Right lobe of liver (tissue), 6 donors: ENCODE results near the gene XNDC1N. TPM values are rescaled to one million over a fixed set of nuclear protein-coding genes. Genes with fewer than 3 reads are reported as not detected.

Source experiments
- ATAC-seq, 4 donors: fragments of 200-7000 bp; cut with Tn5 transposase; one replicate each; pipeline ENCODE4 v1.9.1; 2020; ENCODE audit warnings: mild to moderate bottlenecking in 4 of 4, moderate library complexity in 4 of 4
- DNase-seq, 3 donors: peaks; one replicate each; pipeline ENCODE4 v3.0.0-alpha.2; 2020
- H3K27ac ChIP-seq, 3 donors: fragments of 200-600 bp; one replicate each; pipeline ENCODE4 v1.8.0; 2022
- H3K27me3 ChIP-seq, 2 donors: fragments of 200-600 bp; one replicate each; pipeline ENCODE4 v1.8.0; 2022
- H3K36me3 ChIP-seq, 4 donors: fragments of 200-600 bp; sonication (generic) in 1 of 4; one replicate each; pipeline versions ENCODE4 v1.5.1 to v1.8.0; 2017 to 2022; ENCODE audit warnings: control low read depth in 1 of 4
- H3K4me1 ChIP-seq, 4 donors: fragments of 200-600 bp; sonication (generic) in 1 of 4; one replicate each; pipeline versions ENCODE4 v1.5.1 to v1.8.0; 2017 to 2022; ENCODE audit warnings: control low read depth in 1 of 4
- H3K4me3 ChIP-seq, 3 donors: fragments of 200-600 bp; one replicate each; pipeline ENCODE4 v1.8.0; 2022
- H3K9me3 ChIP-seq, 4 donors: fragments of 200-600 bp; sonication (generic) in 1 of 4; one replicate each; pipeline versions ENCODE4 v1.5.1 to v1.8.0; 2017 to 2022; ENCODE audit warnings: control low read depth in 1 of 4
- POLR2A ChIP-seq: fragments of 450-650 bp; IDR thresholded peaks from one replicate; pipeline ENCODE4 v1.6.1; 2017; ENCODE audit warnings: antibody characterized with exemption, mild to moderate bottlenecking
- WGBS: methylation state at CpG from one replicate; pipeline ENCODE4 v1.1.6; 2018; ENCODE audit warnings: low coverage, low lambda C conversion rate; ENCODE audit not compliant: insufficient coverage; ENCODE audit errors: missing lambda C conversion rate; 5-methylcytosine and 5-hydroxymethylcytosine counted together
- intact Hi-C, 2 donors: fragments of 100-400 bp; cut with DNase I; formaldehyde crosslinking; loops; one replicate each; pipeline versions ENCODE4 v1.11.2 to v1.14.1; 2022
- total RNA-seq, 6 experiments: library from RNA; depleted of rRNA in 2 of 6; stranded (reverse); fragments of >200 nt in 2 of 6; fragmentation: NEBNext Ultra II Directional in 3 of 6; extraction: Animal tissue kit (Norgen Biotek cat#: 25700) in 3 of 6; gene quantifications; one replicate each; pipeline versions ENCODE4 v1.1.0 to v1.2.4, GENCODE V29; 2016 to 2023
- TF ChIP-seq, protein P1 (sequence below), 4 donors: fragments of 200-600 bp in 3 of 4; fragments of 450-650 bp in 1 of 4; IDR thresholded peaks; one replicate each; pipeline versions ENCODE4 v1.5.1 to v1.8.0; 2016 to 2022; ENCODE audit warnings: antibody characterized with exemption in 4 of 4, mild to moderate bottlenecking in 2 of 4
- donor health status: DM: no; HTN: yes; CAD: no.
- donor health status: DM: no; HTN: no; CAD: no.
- donor health status: DM: no; HTN: no; CAD: no.
- donor health status: DM: no; HTN: yes; CAD: no.
- donor health status: DM: no; HTN: yes; CAD: no.

The XNDC1N gene
- total RNA-seq, 6 experiments from 2014 or later = 0.74 to 4.1 (median 2.2) TPM

DNA sequence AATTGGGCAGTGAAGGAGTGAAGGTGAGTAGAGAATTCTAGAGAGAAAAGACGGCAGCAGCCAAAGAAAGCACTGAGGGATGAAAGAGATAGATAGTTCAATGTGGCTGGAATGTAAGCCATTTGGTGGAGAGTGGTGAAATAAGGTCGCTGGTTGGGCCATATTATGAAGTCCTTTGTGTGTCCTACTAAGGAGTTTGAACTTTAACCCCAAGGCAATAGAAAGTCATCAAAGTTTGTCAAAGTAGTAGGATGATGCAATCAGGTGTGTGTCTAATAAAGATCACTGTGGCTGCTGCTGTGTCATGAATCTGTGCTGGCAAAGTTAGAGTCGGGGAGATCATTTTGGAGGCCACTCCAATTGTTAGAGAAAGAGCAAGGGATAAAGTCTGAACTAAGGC is 19.1 kb upstream of the XNDC1N start:
- intact Hi-C loops = no loop called here
- no peak overlapping the region for H3K4me3 ChIP-seq
- TF ChIP-seq, protein P1, sequence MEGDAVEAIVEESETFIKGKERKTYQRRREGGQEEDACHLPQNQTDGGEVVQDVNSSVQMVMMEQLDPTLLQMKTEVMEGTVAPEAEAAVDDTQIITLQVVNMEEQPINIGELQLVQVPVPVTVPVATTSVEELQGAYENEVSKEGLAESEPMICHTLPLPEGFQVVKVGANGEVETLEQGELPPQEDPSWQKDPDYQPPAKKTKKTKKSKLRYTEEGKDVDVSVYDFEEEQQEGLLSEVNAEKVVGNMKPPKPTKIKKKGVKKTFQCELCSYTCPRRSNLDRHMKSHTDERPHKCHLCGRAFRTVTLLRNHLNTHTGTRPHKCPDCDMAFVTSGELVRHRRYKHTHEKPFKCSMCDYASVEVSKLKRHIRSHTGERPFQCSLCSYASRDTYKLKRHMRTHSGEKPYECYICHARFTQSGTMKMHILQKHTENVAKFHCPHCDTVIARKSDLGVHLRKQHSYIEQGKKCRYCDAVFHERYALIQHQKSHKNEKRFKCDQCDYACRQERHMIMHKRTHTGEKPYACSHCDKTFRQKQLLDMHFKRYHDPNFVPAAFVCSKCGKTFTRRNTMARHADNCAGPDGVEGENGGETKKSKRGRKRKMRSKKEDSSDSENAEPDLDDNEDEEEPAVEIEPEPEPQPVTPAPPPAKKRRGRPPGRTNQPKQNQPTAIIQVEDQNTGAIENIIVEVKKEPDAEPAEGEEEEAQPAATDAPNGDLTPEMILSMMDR (IDR thresholded peaks at IDR 0.05) = no peak
- no peak for TF ChIP-seq POLR2A
- no peaks in the 10 kb centered on the region for H3K36me3 ChIP-seq
- DNase-seq = peak in 1 of 3 donors; percentile 72
- H3K4me1 ChIP-seq = peaks cover 0 to 35% (median 14%) of the 10 kb centered on the region in 4 donors
- 21% methylated on average over 3 of the region's 3 CpGs for WGBS
- no peaks in the 10 kb centered on the region for H3K27me3 ChIP-seq
- no peaks in the 10 kb centered on the region for H3K9me3 ChIP-seq
- peak overlapping the region in 2 of 3 donors; percentile 50 to 78 for H3K27ac ChIP-seq
- peak; percentile 77 to 84 (median 79) for ATAC-seq

DNA sequence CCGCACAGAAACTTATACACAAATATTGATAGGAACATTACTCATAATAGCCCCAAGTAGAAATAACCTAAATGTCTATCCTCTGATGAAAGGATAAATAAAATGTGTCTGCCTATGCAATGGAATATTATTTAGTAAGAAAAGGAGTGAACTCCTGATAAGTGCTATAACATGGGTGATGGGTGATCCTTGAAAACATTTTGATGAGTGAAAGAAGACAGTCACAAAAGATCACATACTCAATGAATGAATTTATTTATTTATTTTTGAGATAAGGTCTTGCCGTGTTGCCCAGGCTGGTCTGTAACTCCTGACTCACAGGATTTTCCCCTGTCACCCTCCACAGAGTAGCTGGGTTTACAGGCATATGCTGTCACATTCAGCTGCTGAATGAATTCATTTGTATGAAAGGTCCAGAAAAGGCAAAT is 17.8 kb upstream of the XNDC1N start:
- ATAC-seq (peak in 1 of 4 donors; percentile 18), DNase-seq (no peak)
- Histone ChIP-seq H3K9me3 (no peaks in the 10 kb centered on the region), H3K4me1 (peaks cover 0 to 35% (median 14%) of the 10 kb centered on the region in 4 donors), H3K27ac (no peak overlapping the region), H3K4me3 (no peak overlapping the region), H3K36me3 (no peaks in the 10 kb centered on the region), H3K27me3 (no peaks in the 10 kb centered on the region)
- TF ChIP-seq, protein P1 (IDR thresholded peaks at IDR 0.05) = no peak
- no peak for TF ChIP-seq POLR2A
- intact Hi-C loops = no loop called here
- WGBS = 48% methylated on average over 2 of the region's 2 CpGs

DNA sequence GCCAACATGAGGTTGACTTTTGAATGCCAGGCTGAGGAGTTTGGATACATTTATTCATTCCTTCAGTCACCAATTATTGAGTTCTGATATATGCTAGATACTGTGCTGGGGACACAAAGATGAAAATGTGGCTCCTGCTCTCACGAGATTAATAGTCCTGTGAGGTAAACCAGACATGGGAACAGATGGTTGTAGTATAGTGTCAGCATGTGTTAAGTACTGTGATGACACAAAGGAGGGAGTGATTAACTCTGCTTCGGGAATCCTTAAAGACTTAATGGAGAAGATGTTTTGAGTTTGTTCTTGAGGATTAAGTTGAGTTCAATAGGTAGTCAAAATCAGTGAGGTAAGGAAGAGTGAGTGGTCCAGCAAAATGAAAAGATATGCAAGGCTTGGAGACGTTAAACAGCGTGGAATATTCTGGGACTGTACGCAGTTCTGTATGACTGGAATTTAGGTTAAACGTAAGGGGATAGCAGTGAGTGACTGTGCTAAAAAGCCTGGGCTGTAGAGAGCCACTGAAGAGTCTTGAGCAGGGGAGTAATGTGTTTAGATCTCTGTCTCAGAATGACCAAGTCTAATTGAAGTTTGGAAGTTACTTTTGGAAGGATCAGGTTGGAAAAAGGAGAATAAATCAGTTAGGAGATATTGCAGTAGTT is 12.3 kb upstream of the XNDC1N start:
- Histone ChIP-seq H3K27ac (no peak overlapping the region), H3K36me3 (no peaks in the 10 kb centered on the region), H3K27me3 (no peaks in the 10 kb centered on the region), H3K4me1 (peaks cover 0 to 23% (median 9%) of the 10 kb centered on the region in 4 donors), H3K4me3 (no peak overlapping the region), H3K9me3 (no peaks in the 10 kb centered on the region)
- WGBS = 91% methylated on average over 6 of the region's 6 CpGs
- intact Hi-C loops = no loop called here
- TF ChIP-seq, protein P1 (IDR thresholded peaks at IDR 0.05) = no peak
- no peak for TF ChIP-seq POLR2A
- DNase-seq = no peak
- no peak for ATAC-seq

DNA sequence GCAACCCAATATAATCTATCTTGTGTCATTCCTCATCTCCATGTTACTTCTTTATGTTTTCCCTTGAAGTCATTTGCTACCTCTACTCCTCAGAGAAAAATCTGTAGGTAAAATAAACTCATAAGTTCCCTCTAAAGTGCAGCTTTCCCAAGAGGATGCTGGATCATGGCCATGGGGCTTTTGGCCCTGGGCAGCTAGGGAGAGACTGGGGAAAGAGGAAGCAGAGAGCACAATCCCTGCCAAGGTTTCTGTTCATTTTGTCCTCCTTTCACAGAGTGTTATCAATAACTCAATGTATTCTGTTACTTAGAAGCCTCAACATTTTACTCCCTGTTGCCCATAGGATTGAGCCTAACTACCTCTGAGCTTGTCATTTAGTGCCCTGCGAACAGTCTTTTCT is 9.4 kb upstream of the XNDC1N start:
- intact Hi-C loops = no loop called here
- Histone ChIP-seq H3K4me3 (no peak overlapping the region), H3K4me1 (peaks cover 0 to 44% (median 11%) of the 10 kb centered on the region in 4 donors), H3K36me3 (no peaks in the 10 kb centered on the region), H3K27me3 (no peaks in the 10 kb centered on the region), H3K27ac (peak overlapping the region in 1 of 3 donors; percentile 13), H3K9me3 (no peaks in the 10 kb centered on the region)
- peak; percentile 83 to 92 (median 88) for ATAC-seq
- TF ChIP-seq POLR2A = no peak
- TF ChIP-seq, protein P1 (IDR thresholded peaks at IDR 0.05) = no peak
- WGBS = 73% methylated on average over 1 of the region's 1 CpG
- peak; percentile 50 to 73 (median 63) for DNase-seq
